Tibial nerve (tissue), 4 donors: ENCODE data around the gene FRMPD1. TPM values are rescaled to one million over a fixed set of nuclear protein-coding genes. Genes with fewer than 3 reads are reported as not detected.
A peak's percentile ranks its signal among the peaks of the same experiment; 100 is the strongest.
"Not testable (repeated sequence)": the region's sequence is repeated elsewhere in the genome, so short reads cannot be mapped to it uniquely, and the experiment has no call there.

Source experiments
- DNase-seq, 2 donors: peaks; one replicate each; pipeline ENCODE4 v3.0.0-alpha.2; 2019; ENCODE audit warnings: low spot score in 2 of 2
- H3K27ac ChIP-seq, 4 donors: fragments of 200-600 bp; sonication (generic) in 3 of 4; one replicate each; pipeline ENCODE4 v1.5.1; 2017 to 2019; ENCODE audit warnings: mild to moderate bottlenecking in 1 of 4
- H3K27me3 ChIP-seq, 2 donors: fragments of 200-600 bp; sonication (generic) in 1 of 2; one replicate each; pipeline versions ENCODE4 v1.5.1 to v1.6.0; 2017 to 2019
- H3K36me3 ChIP-seq, 3 donors: fragments of 200-600 bp; sonication (generic); one replicate each; pipeline ENCODE4 v1.5.1; 2018 to 2019
- H3K4me1 ChIP-seq, 4 donors: fragments of 200-600 bp; sonication (generic) in 3 of 4; one replicate each; pipeline ENCODE4 v1.5.1; 2017 to 2019
- H3K4me3 ChIP-seq, 4 donors: fragments of 200-600 bp; sonication (generic) in 3 of 4; one replicate each; pipeline ENCODE4 v1.5.1; 2017 to 2019; ENCODE audit warnings: mild to moderate bottlenecking in 1 of 4, moderate library complexity in 1 of 4
- H3K9me3 ChIP-seq, 4 donors: fragments of 200-600 bp; sonication (generic) in 3 of 4; one replicate each; pipeline ENCODE4 v1.5.1; 2017 to 2019
- EP300 ChIP-seq, 2 donors: sonication (generic); formaldehyde crosslinking; IDR thresholded peaks; one replicate each; pipeline ENCODE4 v1.6.1; 2017; ENCODE audit warnings: antibody characterized with exemption in 2 of 2, mild to moderate bottlenecking in 1 of 2
- POLR2A ChIP-seq, 2 donors: fragments of 450-650 bp; IDR thresholded peaks; one replicate each; pipeline ENCODE4 v1.6.1; 2017; ENCODE audit warnings: antibody characterized with exemption in 2 of 2, mild to moderate bottlenecking in 2 of 2, moderate library complexity in 2 of 2
- WGBS, 2 donors: methylation state at CpG; one replicate each; pipeline ENCODE4 v1.1.5; 2018; 5-methylcytosine and 5-hydroxymethylcytosine counted together
- total RNA-seq, 4 donors: library from RNA; depleted of rRNA; stranded (reverse); fragments of >200 nt; gene quantifications; one replicate each; pipeline ENCODE4 v1.1.0, GENCODE V29; 2016
- TF ChIP-seq, protein P1 (sequence below), 5 experiments: fragments of 200-600 bp in 3 of 5; fragments of 450-650 bp in 2 of 5; sonication (generic) in 3 of 5; IDR thresholded peaks; one replicate each; pipeline ENCODE4 v1.5.1; 2016 to 2019; ENCODE audit warnings: antibody characterized with exemption in 5 of 5, mild to moderate bottlenecking in 3 of 5, moderate library complexity in 2 of 5

Gene FRMPD1
- total RNA-seq, 4 donors from 2014 or later, result 0.30 to 1.6 (median 0.42) TPM; not detected in 1

DNA sequence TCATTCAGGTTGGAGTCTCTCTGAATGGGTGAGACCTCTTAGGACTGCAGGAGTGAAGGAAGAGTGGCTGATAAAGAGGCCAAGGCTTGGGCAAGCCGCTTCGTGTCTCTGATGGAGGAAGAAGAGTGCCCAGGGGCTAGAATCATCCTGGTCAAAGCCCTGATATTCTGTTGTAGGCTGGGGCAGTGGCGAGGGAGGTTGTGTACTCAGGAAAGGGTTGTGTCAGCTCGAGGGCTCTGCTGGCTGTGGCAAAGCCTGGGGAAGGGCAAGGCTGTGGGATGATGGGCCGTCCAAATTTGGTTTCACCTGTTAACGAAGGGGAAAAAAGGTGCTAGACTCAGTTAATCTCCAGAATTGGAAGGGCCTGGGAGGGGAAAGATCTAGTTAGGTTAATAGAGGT is 100.4 kb downstream of the FRMPD1 start:
- TF ChIP-seq, protein P1, sequence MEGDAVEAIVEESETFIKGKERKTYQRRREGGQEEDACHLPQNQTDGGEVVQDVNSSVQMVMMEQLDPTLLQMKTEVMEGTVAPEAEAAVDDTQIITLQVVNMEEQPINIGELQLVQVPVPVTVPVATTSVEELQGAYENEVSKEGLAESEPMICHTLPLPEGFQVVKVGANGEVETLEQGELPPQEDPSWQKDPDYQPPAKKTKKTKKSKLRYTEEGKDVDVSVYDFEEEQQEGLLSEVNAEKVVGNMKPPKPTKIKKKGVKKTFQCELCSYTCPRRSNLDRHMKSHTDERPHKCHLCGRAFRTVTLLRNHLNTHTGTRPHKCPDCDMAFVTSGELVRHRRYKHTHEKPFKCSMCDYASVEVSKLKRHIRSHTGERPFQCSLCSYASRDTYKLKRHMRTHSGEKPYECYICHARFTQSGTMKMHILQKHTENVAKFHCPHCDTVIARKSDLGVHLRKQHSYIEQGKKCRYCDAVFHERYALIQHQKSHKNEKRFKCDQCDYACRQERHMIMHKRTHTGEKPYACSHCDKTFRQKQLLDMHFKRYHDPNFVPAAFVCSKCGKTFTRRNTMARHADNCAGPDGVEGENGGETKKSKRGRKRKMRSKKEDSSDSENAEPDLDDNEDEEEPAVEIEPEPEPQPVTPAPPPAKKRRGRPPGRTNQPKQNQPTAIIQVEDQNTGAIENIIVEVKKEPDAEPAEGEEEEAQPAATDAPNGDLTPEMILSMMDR (IDR thresholded peaks at IDR 0.05), result no peak
- TF ChIP-seq POLR2A (IDR thresholded peaks at IDR 0.05) (no peak), EP300 (IDR thresholded peaks at IDR 0.05) (no peak)
- Histone ChIP-seq H3K4me3 (no peak overlapping the region), H3K27ac (no peak overlapping the region), H3K36me3 (no peaks in the 10 kb centered on the region), H3K27me3 (no peaks in the 10 kb centered on the region), H3K9me3 (no peaks in the 10 kb centered on the region), H3K4me1 (peaks cover 0 to 17% (median 3%) of the 10 kb centered on the region in 4 donors)
- 81 to 82% methylated on average over 6 of the region's 6 CpGs for WGBS, 2 donors
- no peak for DNase-seq

GRCh38 chr9:37751704-37752103 is 101.0 kb downstream of the FRMPD1 start:
- peaks cover 0 to 17% (median 3%) of the 10 kb centered on the region in 4 donors for H3K4me1 ChIP-seq
- H3K4me3 ChIP-seq, H3K27me3 ChIP-seq, H3K27ac ChIP-seq, H3K9me3 ChIP-seq, DNase-seq, H3K36me3 ChIP-seq: not testable (repeated sequence)
- 93 to 96% methylated on average over 13 to 30 of the region's 30 CpGs for WGBS, 2 donors

GRCh38 chr9:37752112-37752511 is 101.4 kb downstream of the FRMPD1 start:
- not testable (repeated sequence) for H3K27ac ChIP-seq, H3K36me3 ChIP-seq, H3K4me3 ChIP-seq, H3K27me3 ChIP-seq, H3K9me3 ChIP-seq, DNase-seq
- H3K4me1 ChIP-seq, result peaks cover 0 to 17% (median 3%) of the 10 kb centered on the region in 4 donors
- WGBS, 2 donors, result 86 to 90% methylated on average over 12 to 13 of the region's 13 CpGs

DNA sequence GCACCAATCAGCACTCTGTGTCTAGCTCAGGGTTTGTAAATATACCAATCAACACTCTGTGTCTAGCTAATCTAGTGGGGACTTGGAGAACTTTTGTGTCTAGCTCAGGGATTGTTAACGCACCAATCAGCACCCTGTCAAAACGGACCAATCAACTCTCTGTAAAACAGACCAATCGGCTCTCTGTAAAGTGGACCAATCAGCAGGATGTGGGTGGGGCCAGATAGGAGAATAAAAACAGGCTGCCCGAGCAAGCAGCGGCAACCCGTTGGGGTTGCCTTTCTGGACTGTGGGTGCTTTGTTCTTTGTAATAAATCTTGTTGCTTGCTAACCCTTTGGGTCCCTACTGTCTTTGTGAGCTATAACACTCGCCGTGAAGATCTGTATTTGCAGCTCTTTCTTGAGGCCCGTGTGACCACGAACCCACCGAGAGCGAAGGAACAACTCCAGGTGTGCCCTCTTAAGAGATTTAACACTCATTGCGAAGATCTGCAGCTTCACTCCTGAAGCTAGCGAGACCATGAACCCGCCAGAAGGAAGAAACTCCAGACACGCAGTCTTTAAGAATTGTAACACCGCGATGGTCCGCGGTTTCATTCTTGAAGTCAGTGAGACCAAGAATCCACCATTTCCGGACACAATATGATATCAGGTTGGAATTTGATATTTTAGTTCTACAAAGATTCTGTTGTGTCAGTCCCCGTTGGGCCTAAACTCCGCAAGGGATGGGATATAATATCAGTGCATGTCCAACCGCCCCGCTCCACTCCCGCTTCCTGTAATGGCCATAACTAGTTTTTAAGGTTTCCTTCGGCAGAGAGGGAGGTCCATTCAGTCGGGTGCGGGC is 102.1 kb downstream of the FRMPD1 start:
- Histone ChIP-seq H3K36me3 (peaks cover 0 to 4% (median 0%) of the 10 kb centered on the region in 3 donors), H3K9me3 (no peaks in the 10 kb centered on the region), H3K4me3 (peak overlapping the region; percentile 72 to 76 (median 73)), H3K4me1 (peaks cover 0 to 17% (median 3%) of the 10 kb centered on the region in 4 donors), H3K27ac (peak overlapping the region in 3 of 4 donors; percentile 78 to 93 (median 80)), H3K27me3 (no peaks in the 10 kb centered on the region)
- no peak for DNase-seq
- 87 to 90% methylated on average over 29 of the region's 29 CpGs for WGBS, 2 donors
- TF ChIP-seq, protein P1 (IDR thresholded peaks at IDR 0.05), result no peak
- TF ChIP-seq EP300 (IDR thresholded peaks at IDR 0.05) (no peak), POLR2A (IDR thresholded peaks at IDR 0.05) (no peak)

DNA sequence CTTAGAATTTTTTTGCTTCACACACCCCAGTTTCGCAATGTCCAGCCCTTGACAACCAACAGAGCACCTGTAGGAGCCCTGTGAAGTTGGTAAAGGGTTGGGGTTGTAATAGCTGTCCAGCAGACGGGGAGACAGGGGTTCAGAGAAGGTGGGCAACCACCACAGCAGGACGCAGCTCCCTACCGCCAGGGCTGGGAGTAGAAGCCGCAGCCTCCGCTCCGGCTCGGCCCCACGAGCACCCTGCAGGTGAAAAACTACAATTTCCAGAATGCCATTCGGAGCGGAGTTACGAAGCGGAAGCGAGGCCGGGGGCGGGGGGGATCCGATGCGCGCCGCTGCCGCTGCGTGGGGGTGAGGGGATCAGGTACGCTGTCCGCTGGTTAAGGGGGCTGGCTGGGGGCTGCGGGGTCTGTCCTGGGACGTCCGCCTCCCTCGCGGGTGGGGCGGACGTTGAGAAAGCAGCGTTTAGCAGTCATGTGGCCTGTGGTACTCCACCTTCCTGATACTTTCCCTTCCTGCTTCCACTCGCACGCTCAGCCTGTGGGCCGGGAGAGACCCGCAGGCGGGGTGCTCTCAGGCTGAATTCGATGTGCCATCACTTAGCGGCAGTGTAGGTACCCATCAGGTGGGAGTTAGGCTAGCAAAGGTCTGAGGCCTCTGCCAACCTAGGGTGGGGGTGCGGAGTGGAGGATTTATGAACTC is 102.9 kb downstream of the FRMPD1 start, which contains the start of gene TRMT10B:
TRMT10B (plus strand) TSS at position 317 of the 702 bp plus-strand sequence. CDS start 8,127 bp downstream, outside the sequence.
- peak; percentile 23 to 41 for DNase-seq
- Histone ChIP-seq H3K4me3 (peak within 1 kb of the TSS; percentile 72 to 76 (median 73)), H3K4me1 (peaks cover 0 to 17% (median 3%) of the 10 kb centered on the region in 4 donors), H3K9me3 (no peaks in the 10 kb centered on the region), H3K36me3 (peaks cover 0 to 4% (median 0%) of the 10 kb centered on the region in 3 donors), H3K27me3 (no peaks in the 10 kb centered on the region), H3K27ac (peak within 1 kb of the TSS; percentile 68 to 93 (median 79))
- WGBS, 2 donors, result 4 to 5% methylated on average over 26 to 40 of the region's 40 CpGs
- TF ChIP-seq, protein P1 (IDR thresholded peaks at IDR 0.05), result no peak
- TF ChIP-seq POLR2A (IDR thresholded peaks at IDR 0.05) (peak in 1 of 2 donors; percentile 20), EP300 (IDR thresholded peaks at IDR 0.05) (peak in 1 of 2 donors; percentile 17)
